GM10266 (cell line): ENCODE data around the gene ALDH1L1.

Experiments
- DNase-seq: peaks from one replicate; pipeline ENCODE4 v3.0.0; 2012; ENCODE audit errors: extremely low spot score
- TF ChIP-seq, protein P1 (sequence below): IDR thresholded peaks from 2 replicates; pipeline ENCODE4 v1.5.1; 2012; ENCODE audit warnings: mild to moderate bottlenecking, low read depth; ENCODE audit not compliant: control insufficient read depth, insufficient read depth; ENCODE audit errors: missing control alignments

Gene ALDH1L1

GRCh38 chr3:126104028-126104635 lies 76.3 kb downstream of the ALDH1L1 start:
- TF ChIP-seq, protein P1, sequence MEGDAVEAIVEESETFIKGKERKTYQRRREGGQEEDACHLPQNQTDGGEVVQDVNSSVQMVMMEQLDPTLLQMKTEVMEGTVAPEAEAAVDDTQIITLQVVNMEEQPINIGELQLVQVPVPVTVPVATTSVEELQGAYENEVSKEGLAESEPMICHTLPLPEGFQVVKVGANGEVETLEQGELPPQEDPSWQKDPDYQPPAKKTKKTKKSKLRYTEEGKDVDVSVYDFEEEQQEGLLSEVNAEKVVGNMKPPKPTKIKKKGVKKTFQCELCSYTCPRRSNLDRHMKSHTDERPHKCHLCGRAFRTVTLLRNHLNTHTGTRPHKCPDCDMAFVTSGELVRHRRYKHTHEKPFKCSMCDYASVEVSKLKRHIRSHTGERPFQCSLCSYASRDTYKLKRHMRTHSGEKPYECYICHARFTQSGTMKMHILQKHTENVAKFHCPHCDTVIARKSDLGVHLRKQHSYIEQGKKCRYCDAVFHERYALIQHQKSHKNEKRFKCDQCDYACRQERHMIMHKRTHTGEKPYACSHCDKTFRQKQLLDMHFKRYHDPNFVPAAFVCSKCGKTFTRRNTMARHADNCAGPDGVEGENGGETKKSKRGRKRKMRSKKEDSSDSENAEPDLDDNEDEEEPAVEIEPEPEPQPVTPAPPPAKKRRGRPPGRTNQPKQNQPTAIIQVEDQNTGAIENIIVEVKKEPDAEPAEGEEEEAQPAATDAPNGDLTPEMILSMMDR, result no peak

DNA sequence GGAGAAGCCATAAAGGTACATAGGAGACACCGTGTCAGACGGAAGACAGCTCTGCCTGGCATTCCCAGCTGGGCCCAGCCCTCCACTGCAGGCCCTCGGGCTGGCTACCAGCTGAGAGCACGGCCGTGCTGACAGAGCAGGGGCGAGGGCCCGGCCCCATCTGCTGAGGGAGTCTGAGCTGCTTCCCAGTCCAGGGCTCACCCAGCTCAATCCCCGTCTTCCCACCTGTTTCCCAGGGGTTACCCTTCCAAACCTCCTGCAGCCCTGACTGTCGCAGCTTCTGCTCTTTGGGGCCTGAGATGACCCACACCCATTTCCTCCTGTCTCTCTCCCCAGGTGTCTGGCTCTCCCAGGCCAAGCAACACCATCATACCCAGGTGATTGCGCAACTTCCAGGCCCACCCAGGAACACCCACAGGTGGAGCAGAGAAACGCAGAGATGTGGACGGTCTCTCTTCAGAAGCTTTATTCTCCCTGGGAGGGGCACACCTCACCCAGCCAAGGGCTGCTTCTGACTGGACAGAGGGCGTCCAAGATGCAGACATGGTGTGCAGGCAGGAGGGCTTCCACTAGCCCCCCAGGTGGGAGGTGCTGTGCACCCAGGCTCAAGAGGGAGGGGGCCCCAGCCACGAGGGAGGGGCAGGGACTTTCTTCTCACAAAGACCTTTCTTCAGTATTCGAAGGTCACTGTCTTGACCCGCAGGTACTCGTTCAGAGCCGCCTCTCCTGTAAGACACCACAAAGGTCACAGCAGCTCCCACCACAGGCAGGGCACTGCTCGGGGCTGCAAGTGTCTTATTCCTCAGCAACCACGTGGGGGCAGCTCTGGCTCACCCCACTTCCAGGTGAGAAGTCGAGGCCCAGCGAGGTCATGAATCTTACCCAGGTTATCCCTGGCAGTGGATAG lies 77.0 kb downstream of the ALDH1L1 start:
- no peak for DNase-seq
- TF ChIP-seq, protein P1, result peak; percentile 18

More at GRCh38 chr3:126104028-126104635, 76.3 kb downstream of the ALDH1L1 start:
- no peak for DNase-seq

DNA sequence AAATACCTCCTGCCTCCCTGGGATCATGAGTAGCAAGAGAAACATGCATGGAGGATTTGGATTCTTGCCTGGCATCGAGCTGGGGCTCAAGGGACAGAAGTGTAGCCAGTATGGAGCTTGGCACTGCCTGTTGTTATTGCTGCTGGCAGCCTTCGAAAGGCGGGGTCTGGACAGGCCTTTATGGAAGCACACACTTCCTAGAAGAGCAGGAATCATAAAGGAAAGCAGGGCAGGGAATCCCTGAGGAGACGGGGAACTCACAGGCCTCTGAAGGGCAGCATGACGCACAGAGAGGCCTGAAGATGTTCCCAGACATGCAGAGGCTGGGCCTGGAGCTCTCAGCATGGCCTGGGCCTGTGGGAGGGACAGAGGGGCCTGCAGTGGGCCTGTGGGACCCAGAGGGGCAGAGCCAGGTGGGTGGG lies 77.8 kb downstream of the ALDH1L1 start:
- TF ChIP-seq, protein P1, result no peak
- DNase-seq, result no peak

DNA sequence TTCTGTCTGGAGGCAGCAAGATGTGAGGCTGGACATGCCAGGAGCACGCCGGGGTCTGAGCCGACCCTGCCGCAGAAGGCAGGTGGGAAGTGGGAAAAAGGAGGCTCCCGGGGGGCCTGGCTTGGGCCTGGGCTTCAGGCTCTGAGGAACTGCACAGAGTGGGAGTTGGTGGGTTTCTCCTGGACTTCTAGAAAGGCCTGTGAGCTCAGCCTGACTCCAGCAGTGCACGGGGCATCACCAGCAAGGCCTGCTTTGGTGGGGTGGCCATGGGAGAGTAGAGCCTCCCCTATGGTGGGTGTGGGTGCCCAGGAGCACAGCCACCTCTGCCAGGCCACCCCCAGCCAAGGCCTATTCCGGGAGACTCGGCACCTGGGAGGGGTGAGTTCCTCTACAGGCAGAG lies 78.4 kb downstream of the ALDH1L1 start:
- TF ChIP-seq, protein P1, result no peak
- DNase-seq, result no peak

DNA sequence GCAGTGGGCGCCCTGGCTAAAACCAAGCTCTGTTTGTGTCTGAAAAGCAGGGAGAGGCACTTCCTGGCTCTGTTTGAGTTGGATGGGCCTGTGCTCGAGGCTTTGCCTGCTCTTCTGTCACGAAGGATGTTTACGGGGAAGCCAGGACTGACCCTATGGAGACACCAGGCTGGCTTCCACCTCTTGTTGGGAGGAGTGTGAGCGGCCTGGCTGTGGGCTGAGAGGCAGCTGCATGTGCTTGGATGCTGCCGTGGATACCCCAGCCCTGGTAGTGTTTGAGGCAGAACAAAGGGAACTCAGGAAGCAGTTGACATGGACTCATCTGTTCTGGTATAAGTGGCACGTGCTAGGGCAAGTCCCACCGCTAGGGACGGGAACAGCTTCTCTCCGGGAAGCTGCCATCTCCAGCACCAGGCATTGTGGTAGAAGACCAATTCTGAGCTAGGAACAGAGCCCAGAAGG lies 78.8 kb downstream of the ALDH1L1 start:
- DNase-seq, result no peak
- TF ChIP-seq, protein P1, result no peak

GRCh38 chr3:126100634-126101301 lies 79.6 kb downstream of the ALDH1L1 start:
- TF ChIP-seq, protein P1, result no peak
- DNase-seq, result no peak
